HepG2 (cell line): ENCODE results near the gene HERPUD2. TPM values are rescaled to one million over a fixed set of nuclear protein-coding genes. Genes with fewer than 3 reads are reported as not detected.
A peak's percentile ranks its signal among the peaks of the same experiment; 100 is the strongest.

Source experiments
- ASH2L ChIP-seq: fragments of 300-600, 200-600 bp; sonication (generic); IDR thresholded peaks from 2 replicates; pipeline ENCODE4 v1.7.0; 2017; ENCODE audit warnings: low read depth, mild to moderate bottlenecking, moderate library complexity, mixed read lengths, low read length; ENCODE audit not compliant: insufficient read length
- ELF3 ChIP-seq: IDR thresholded peaks from 2 replicates; pipeline ENCODE4 v1.6.1; 2016; ENCODE audit warnings: missing genetic modification reagents, missing compliant biosample characterization
- JUNB ChIP-seq: sonication (generic); formaldehyde crosslinking; IDR thresholded peaks from 2 replicates; pipeline ENCODE4 v1.8.0; 2022; ENCODE audit warnings: missing genetic modification reagents, mild to moderate bottlenecking, borderline replicate concordance
- REXO4 ChIP-seq: sonication (generic); formaldehyde crosslinking; IDR thresholded peaks from 2 replicates; pipeline ENCODE4 v1.8.0; 2022; ENCODE audit warnings: missing genetic modification reagents, mild to moderate bottlenecking, borderline replicate concordance
- SNRNP70 ChIP-seq: fragments of 200-400 bp; formaldehyde crosslinking; IDR thresholded peaks from 2 replicates; pipeline ENCODE4 v1.6.1; 2017; ENCODE audit warnings: mild to moderate bottlenecking, low read depth, low read length, moderate library complexity
- SRY ChIP-seq: sonication (generic); formaldehyde crosslinking; IDR thresholded peaks from 2 replicates; pipeline ENCODE4 v1.8.0; 2022; ENCODE audit warnings: mild to moderate bottlenecking, missing genetic modification reagents
- ZBTB40 ChIP-seq, 2 experiments: fragments of 450-650 bp in 1 of 2; sonication (generic) in 1 of 2; formaldehyde crosslinking in 1 of 2; IDR thresholded peaks; 2 replicates each; pipeline versions ENCODE4 v1.6.1 to v1.8.0; 2016 to 2022; ENCODE audit warnings: antibody characterized with exemption in 1 of 2, mild to moderate bottlenecking in 1 of 2, missing genetic modification reagents in 1 of 2
- ZNF10 ChIP-seq: sonication (generic); formaldehyde crosslinking; IDR thresholded peaks from 2 replicates; pipeline ENCODE4 v1.4.0; 2020; ENCODE audit warnings: mild to moderate bottlenecking, low read depth, missing genetic modification reagents, borderline replicate concordance
- ZNF414 ChIP-seq: sonication (generic); formaldehyde crosslinking; IDR thresholded peaks from 2 replicates; pipeline ENCODE4 v1.5.0; 2020; ENCODE audit warnings: missing genetic modification reagents
- ZNF740 ChIP-seq: sonication (generic); formaldehyde crosslinking; IDR thresholded peaks from 2 replicates; pipeline ENCODE4 v1.4.0; 2020; ENCODE audit warnings: missing genetic modification reagents
- polyA plus RNA-seq, 8 experiments: library from polyadenylated mRNA; depleted of rRNA in 3 of 8; stranded (reverse) in 7 of 8; unstranded in 1 of 8; fragments of >200 nt; fragmentation: Illumina TruSeq in 4 of 8; extraction: Trizol in 4 of 8; gene quantifications; 2 replicates each; pipeline versions ENCODE4 v1.2.1 to v1.2.3, GENCODE V29; 2011 to 2016; ENCODE audit warnings: low read depth in 4 of 8, missing spikeins in 1 of 8, mixed read lengths in 1 of 8; ENCODE audit not compliant: insufficient read depth in 1 of 8
- total RNA-seq, 5 experiments: library from RNA; depleted of rRNA; stranded (reverse); fragments of >200 nt; fragmentation: Illumina TruSeq; extraction: Trizol; gene quantifications; 2 replicates each; pipeline ENCODE4 v1.2.3, GENCODE V29; 2016; ENCODE audit warnings: low read depth in 1 of 5
- TF ChIP-seq, protein P1 (sequence below): sonication (generic); formaldehyde crosslinking; IDR thresholded peaks from 2 replicates; pipeline ENCODE4 v1.8.0; 2022; ENCODE audit warnings: mild to moderate bottlenecking, missing genetic modification reagents, moderate library complexity
- TF ChIP-seq, protein P2 (sequence below): sonication (generic); formaldehyde crosslinking; IDR thresholded peaks from 2 replicates; pipeline ENCODE4 v1.4.0; 2020; ENCODE audit warnings: missing genetic modification reagents, borderline replicate concordance
- TF ChIP-seq, protein P3 (sequence below): IDR thresholded peaks from 2 replicates; pipeline ENCODE4 v1.6.1; 2016; ENCODE audit warnings: low read depth, borderline replicate concordance

The HERPUD2 gene
- total and polyA plus RNA-seq, 2 of the 13 experiments (the other 11 are each of a cell fraction or from before 2014, with no cell fraction given), result 10.7 to 38.6 TPM

DNA sequence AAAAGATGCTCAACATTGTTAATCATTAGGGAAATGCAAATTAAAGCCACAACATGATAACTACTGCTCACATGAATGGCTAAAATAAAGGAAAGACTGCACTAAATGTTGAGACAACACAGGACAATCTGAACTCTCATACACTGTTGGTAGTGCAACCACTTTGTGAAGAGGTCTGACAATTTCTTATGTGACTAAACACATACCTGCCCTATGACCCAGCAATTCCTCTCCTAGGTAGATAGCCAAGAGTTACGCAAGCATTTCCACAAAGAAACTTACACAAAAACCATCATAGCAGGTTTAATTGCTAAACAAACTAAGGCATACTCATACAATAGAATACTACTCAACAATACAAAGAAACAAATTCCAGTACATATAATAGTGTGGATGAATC is 41.8 kb upstream of the HERPUD2 start (continued):
- TF ChIP-seq ELF3 (CRISPR knock-in tag) (peak; percentile 36; the same call in 1 of the 2 replicates), SNRNP70 (no peak), ZNF10 (CRISPR knock-in tag) (no peak), JUNB (CRISPR knock-in tag) (no peak; the same call in 1 of the 2 replicates), ZBTB40 (IDR thresholded peaks at IDR 0.05) (no peak), ZBTB40 (CRISPR knock-in tag; IDR thresholded peaks at IDR 0.05) (no peak), REXO4 (no peak), ASH2L (no peak), SRY (CRISPR knock-in tag) (no peak), ZNF740 (CRISPR knock-in tag) (no peak), ZNF414 (no peak)
- TF ChIP-seq, protein P1, sequence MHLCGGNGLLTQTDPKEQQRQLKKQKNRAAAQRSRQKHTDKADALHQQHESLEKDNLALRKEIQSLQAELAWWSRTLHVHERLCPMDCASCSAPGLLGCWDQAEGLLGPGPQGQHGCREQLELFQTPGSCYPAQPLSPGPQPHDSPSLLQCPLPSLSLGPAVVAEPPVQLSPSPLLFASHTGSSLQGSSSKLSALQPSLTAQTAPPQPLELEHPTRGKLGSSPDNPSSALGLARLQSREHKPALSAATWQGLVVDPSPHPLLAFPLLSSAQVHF (CRISPR knock-in tag), result no peak
- TF ChIP-seq, protein P2, sequence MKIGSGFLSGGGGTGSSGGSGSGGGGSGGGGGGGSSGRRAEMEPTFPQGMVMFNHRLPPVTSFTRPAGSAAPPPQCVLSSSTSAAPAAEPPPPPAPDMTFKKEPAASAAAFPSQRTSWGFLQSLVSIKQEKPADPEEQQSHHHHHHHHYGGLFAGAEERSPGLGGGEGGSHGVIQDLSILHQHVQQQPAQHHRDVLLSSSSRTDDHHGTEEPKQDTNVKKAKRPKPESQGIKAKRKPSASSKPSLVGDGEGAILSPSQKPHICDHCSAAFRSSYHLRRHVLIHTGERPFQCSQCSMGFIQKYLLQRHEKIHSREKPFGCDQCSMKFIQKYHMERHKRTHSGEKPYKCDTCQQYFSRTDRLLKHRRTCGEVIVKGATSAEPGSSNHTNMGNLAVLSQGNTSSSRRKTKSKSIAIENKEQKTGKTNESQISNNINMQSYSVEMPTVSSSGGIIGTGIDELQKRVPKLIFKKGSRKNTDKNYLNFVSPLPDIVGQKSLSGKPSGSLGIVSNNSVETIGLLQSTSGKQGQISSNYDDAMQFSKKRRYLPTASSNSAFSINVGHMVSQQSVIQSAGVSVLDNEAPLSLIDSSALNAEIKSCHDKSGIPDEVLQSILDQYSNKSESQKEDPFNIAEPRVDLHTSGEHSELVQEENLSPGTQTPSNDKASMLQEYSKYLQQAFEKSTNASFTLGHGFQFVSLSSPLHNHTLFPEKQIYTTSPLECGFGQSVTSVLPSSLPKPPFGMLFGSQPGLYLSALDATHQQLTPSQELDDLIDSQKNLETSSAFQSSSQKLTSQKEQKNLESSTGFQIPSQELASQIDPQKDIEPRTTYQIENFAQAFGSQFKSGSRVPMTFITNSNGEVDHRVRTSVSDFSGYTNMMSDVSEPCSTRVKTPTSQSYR (CRISPR knock-in tag), result no peak
- TF ChIP-seq, protein P3, sequence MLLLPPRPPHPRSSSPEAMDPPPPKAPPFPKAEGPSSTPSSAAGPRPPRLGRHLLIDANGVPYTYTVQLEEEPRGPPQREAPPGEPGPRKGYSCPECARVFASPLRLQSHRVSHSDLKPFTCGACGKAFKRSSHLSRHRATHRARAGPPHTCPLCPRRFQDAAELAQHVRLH (CRISPR knock-in tag), result no peak
